H1 (cell line): ENCODE measurements around the gene PRKAB2. TPM values are rescaled to one million over a fixed set of nuclear protein-coding genes. Genes with fewer than 3 reads are reported as not detected.

Experiments
- CTCF ChIA-PET: fragments of 300-600 bp; sonication (Branson Sonifier 250); formaldehyde crosslinking; loops from one replicate; lab custom pipeline; 2021; ENCODE audit not compliant: partially characterized antibody; lab: Charles Lee
- POLR2A ChIA-PET: fragments of 300-600 bp; sonication (Branson Sonifier 250); formaldehyde crosslinking; loops from one replicate; lab custom pipeline; 2021; ENCODE audit warnings: inconsistent platforms; ENCODE audit not compliant: partially characterized antibody; lab: Charles Lee
- DNase-seq, 2 experiments: peaks; one replicate each; pipeline versions ENCODE4 v3.0.0 to v3.0.0-alpha.2; 2010 to 2022; ENCODE audit warnings: low spot score in 2 of 2, low read depth in 1 of 2, mixed read lengths in 1 of 2
- FAIRE-seq: peaks from 2 replicates; lab custom pipeline; 2011; peaks lifted over from hg19 to GRCh38; lab: Jason Lieb, UNC
- H2AFZ ChIP-seq: 2 replicates; pipeline ENCODE4 v1.8.1; 2012; ENCODE audit warnings: low read length, inconsistent platforms
- H2AK5ac ChIP-seq: 2 replicates; pipeline ENCODE4 v1.6.1; 2013; ENCODE audit warnings: low read depth, low read length
- H2BK120ac ChIP-seq: replicated peaks from 2 replicates; pipeline ENCODE3; 2013; ENCODE audit warnings: low read depth, low read length, inconsistent platforms
- H2BK12ac ChIP-seq: 2 replicates; pipeline ENCODE4 v1.6.1; 2013; ENCODE audit warnings: low read depth, low read length
- H2BK15ac ChIP-seq: 2 replicates; pipeline ENCODE4 v1.6.1; 2013; ENCODE audit warnings: low read length
- H2BK20ac ChIP-seq: 2 replicates; pipeline ENCODE4 v1.6.1; 2013; ENCODE audit warnings: low read length
- H2BK5ac ChIP-seq: 2 replicates; pipeline ENCODE4 v1.6.1; 2013; ENCODE audit warnings: low read depth, low read length
- H3K14ac ChIP-seq: 2 replicates; pipeline ENCODE4 v1.6.1; 2013; ENCODE audit warnings: inconsistent platforms; ENCODE audit not compliant: insufficient read length
- H3K18ac ChIP-seq: 2 replicates; pipeline ENCODE4 v1.6.1; 2013; ENCODE audit warnings: low read length; ENCODE audit errors: extremely low read depth
- H3K23ac ChIP-seq: 2 replicates; pipeline ENCODE4 v1.6.1; 2013; ENCODE audit warnings: inconsistent platforms; ENCODE audit not compliant: insufficient read length
- H3K23me2 ChIP-seq: 2 replicates; pipeline ENCODE4 v1.6.1; 2013; ENCODE audit warnings: low read depth, low read length
- H3K27ac ChIP-seq: 2 replicates; pipeline ENCODE4 v1.6.1; 2011; ENCODE audit warnings: low read depth, low read length, inconsistent platforms
- H3K27me3 ChIP-seq, 4 experiments: replicated peaks in 1 of 4; 1 replicate in 1 of 4; 2 replicates in 3 of 4; pipeline versions ENCODE4 v1.6.1 to v1.8.1; 2011 to 2013; ENCODE audit warnings: low read length in 3 of 4, mild to moderate bottlenecking in 3 of 4, inconsistent platforms in 2 of 4, mixed read lengths in 2 of 4, moderate library complexity in 1 of 4; ENCODE audit not compliant: control insufficient read depth in 3 of 4, insufficient read depth in 3 of 4; ENCODE audit errors: extremely low read depth in 1 of 4
- H3K36me3 ChIP-seq, 4 experiments: 2 replicates each; pipeline versions ENCODE4 v1.6.1 to v1.8.1; 2011 to 2013; ENCODE audit warnings: mild to moderate bottlenecking in 4 of 4, low read length in 3 of 4, moderate library complexity in 2 of 4, control low read depth in 1 of 4, inconsistent platforms in 1 of 4; ENCODE audit not compliant: insufficient read depth in 4 of 4, control insufficient read depth in 2 of 4
- H3K4ac ChIP-seq: replicated peaks from 2 replicates; pipeline ENCODE3; 2013; ENCODE audit warnings: low read length, low read depth, mixed read lengths, inconsistent platforms; ENCODE audit not compliant: insufficient read length
- H3K4me1 ChIP-seq, 4 experiments: replicated peaks in 1 of 4; 1 replicate in 1 of 4; 2 replicates in 3 of 4; pipeline versions ENCODE4 v1.6.1 to v1.8.1; 2011 to 2013; ENCODE audit warnings: low read length in 3 of 4, inconsistent platforms in 2 of 4, mixed read lengths in 1 of 4; ENCODE audit not compliant: insufficient read depth in 4 of 4, control insufficient read depth in 3 of 4
- H3K4me2 ChIP-seq, 2 experiments: 2 replicates each; pipeline versions ENCODE4 v1.6.1 to v1.8.1; 2011 to 2013; ENCODE audit warnings: low read depth in 2 of 2, low read length in 2 of 2, control low read depth in 1 of 2, inconsistent platforms in 1 of 2, mild to moderate bottlenecking in 1 of 2; ENCODE audit not compliant: insufficient read depth in 1 of 2
- H3K4me3 ChIP-seq, 4 experiments: fragments of 200-600, 300-600 bp in 1 of 4; sonication (generic), shearing (Covaris generic), sonication (Bioruptor Twin) in 1 of 4; 2 replicates each; pipeline versions ENCODE4 v1.5.1 to v1.8.1; 2011 to 2016; ENCODE audit warnings: low read length in 4 of 4, low read depth in 3 of 4, control low read depth in 2 of 4, inconsistent platforms in 2 of 4, mild to moderate bottlenecking in 2 of 4, mixed read lengths in 1 of 4, moderate library complexity in 1 of 4; ENCODE audit not compliant: insufficient read depth in 2 of 4; ENCODE audit errors: extremely low read depth in 1 of 4
- H3K56ac ChIP-seq: replicated peaks from 2 replicates; pipeline ENCODE3; 2013; ENCODE audit warnings: low read depth, mild to moderate bottlenecking, mixed read lengths, low read length, inconsistent platforms; ENCODE audit not compliant: insufficient read length
- H3K79me1 ChIP-seq: 2 replicates; pipeline ENCODE4 v1.6.1; 2013; ENCODE audit warnings: low read depth, low read length, control low read depth
- H3K79me2 ChIP-seq, 2 experiments: 2 replicates each; pipeline versions ENCODE4 v1.6.1 to v1.8.1; 2012 to 2013; ENCODE audit warnings: low read length in 2 of 2, mild to moderate bottlenecking in 2 of 2, inconsistent platforms in 1 of 2; ENCODE audit not compliant: insufficient read depth in 2 of 2, control insufficient read depth in 1 of 2
- H3K9ac ChIP-seq, 4 experiments: replicated peaks in 1 of 4; 1 replicate in 1 of 4; 2 replicates in 3 of 4; pipeline versions ENCODE4 v1.6.1 to v1.8.1; 2011 to 2013; ENCODE audit warnings: low read depth in 3 of 4, low read length in 3 of 4, control low read depth in 2 of 4, mild to moderate bottlenecking in 2 of 4, moderate library complexity in 2 of 4, inconsistent platforms in 1 of 4; ENCODE audit errors: extremely low read depth in 1 of 4
- H3K9me3 ChIP-seq, 2 experiments: 2 replicates each; pipeline versions ENCODE4 v1.6.1 to v1.8.1; 2012 to 2013; ENCODE audit warnings: mild to moderate bottlenecking in 2 of 2, moderate library complexity in 2 of 2, control low read depth in 1 of 2, inconsistent platforms in 1 of 2, low read depth in 1 of 2, low read length in 1 of 2, mixed read lengths in 1 of 2; ENCODE audit not compliant: insufficient read depth in 2 of 2
- H4K20me1 ChIP-seq, 2 experiments: replicated peaks in 1 of 2; 2 replicates each; pipeline versions ENCODE3 to v1.8.1; 2011 to 2013; ENCODE audit warnings: inconsistent platforms in 2 of 2, low read length in 2 of 2, mild to moderate bottlenecking in 1 of 2; ENCODE audit not compliant: insufficient read depth in 2 of 2, control insufficient read depth in 1 of 2
- H4K5ac ChIP-seq: 2 replicates; pipeline ENCODE4 v1.6.1; 2013; ENCODE audit warnings: low read length, low read depth, mixed read lengths, inconsistent platforms; ENCODE audit not compliant: insufficient read length
- H4K8ac ChIP-seq: 2 replicates; pipeline ENCODE4 v1.8.0; 2013; ENCODE audit warnings: mild to moderate bottlenecking, moderate library complexity, low read length, inconsistent platforms; ENCODE audit not compliant: insufficient read depth; ENCODE audit errors: extremely low read depth
- H4K91ac ChIP-seq: replicated peaks from 2 replicates; pipeline ENCODE3; 2013; ENCODE audit warnings: low read length, mixed read lengths, inconsistent platforms; ENCODE audit not compliant: insufficient read length
- BACH1 ChIP-seq: IDR thresholded peaks from 2 replicates; pipeline ENCODE4 v1.6.1; 2012; ENCODE audit warnings: low read length, improper control_type of control experiment
- CBX8 ChIP-seq: fragments of 300-800, 300-1000 bp; sonication (generic); IDR thresholded peaks from 2 replicates; pipeline ENCODE4 v1.7.1; 2016; ENCODE audit warnings: low read depth, low read length, borderline replicate concordance
- EZH2 ChIP-seq: fragments of 200-600 bp; sonication (generic); IDR thresholded peaks from 2 replicates; pipeline ENCODE4 v1.7.1; 2012; ENCODE audit warnings: low read depth, mild to moderate bottlenecking, moderate library complexity, low read length, inconsistent platforms; ENCODE audit not compliant: severe bottlenecking
- HDAC6 ChIP-seq: IDR thresholded peaks from one replicate; pipeline ENCODE4 v1.7.1; 2012; ENCODE audit warnings: low read depth, mild to moderate bottlenecking, inconsistent platforms, low read length, moderate library complexity
- RXRA ChIP-seq: IDR thresholded peaks from 2 replicates; pipeline ENCODE4 v1.6.1; 2011; ENCODE audit warnings: low read depth, mild to moderate bottlenecking, low read length, moderate library complexity; ENCODE audit not compliant: insufficient read depth
- SP2 ChIP-seq: IDR thresholded peaks from 2 replicates; pipeline ENCODE4 v1.6.1; 2012; ENCODE audit warnings: mild to moderate bottlenecking, low read length, inconsistent platforms
- WGBS, 2 experiments: shearing (Covaris generic) in 1 of 2; methylation state at CpG; one replicate each; pipeline versions ENCODE4 v1.1.6 to v1.1.7; 2013 to 2015; ENCODE audit warnings: low lambda C conversion rate in 2 of 2, mixed read lengths in 2 of 2, inconsistent platforms in 1 of 2, low coverage in 1 of 2, missing lambda C conversion rate in 1 of 2; ENCODE audit not compliant: insufficient replicate concordance in 2 of 2, insufficient coverage in 1 of 2, insufficient read length in 1 of 2; ENCODE audit errors: extremely low coverage in 1 of 2, missing lambda C conversion rate in 1 of 2; 5-methylcytosine and 5-hydroxymethylcytosine counted together
- long read RNA-seq, 2 experiments: library from RNA in 1 of 2; library from capped mRNA in 1 of 2; stranded (forward); transcript quantifications; one replicate each; pipeline ENCODE4 v2.0.0, GENCODE V29; 2021; ENCODE audit warnings: inconsistent platforms in 1 of 2
- polyA minus RNA-seq, 3 experiments: library from RNA; depleted of rRNA, polyadenylated mRNA; stranded (reverse); fragments of >200 nt; gene quantifications; 1 replicate in 2 of 3; 2 replicates in 1 of 3; pipeline ENCODE4 v1.2.3, GENCODE V29; 2011
- polyA plus RNA-seq, 7 experiments: library from polyadenylated mRNA; depleted of rRNA in 3 of 7; stranded (reverse) in 5 of 7; unstranded in 2 of 7; fragments of >200 nt in 5 of 7; fragments of 200-250 nt in 2 of 7; gene quantifications; 1 replicate in 5 of 7; 2 replicates in 1 of 7; 4 replicates in 1 of 7; pipeline versions ENCODE4 v1.2.1 to v1.2.3, GENCODE V29; 2011 to 2013; ENCODE audit warnings: missing spikeins in 2 of 7, mixed read lengths in 2 of 7
- total RNA-seq: library from RNA; stranded (reverse); fragmentation: NEBNext Ultra II Directional; extraction: Animal tissue kit (Norgen Biotek cat#: 25700); gene quantifications from 2 replicates; pipeline ENCODE4 v1.2.1, GENCODE V29; 2021

PRKAB2 gene, protein sequence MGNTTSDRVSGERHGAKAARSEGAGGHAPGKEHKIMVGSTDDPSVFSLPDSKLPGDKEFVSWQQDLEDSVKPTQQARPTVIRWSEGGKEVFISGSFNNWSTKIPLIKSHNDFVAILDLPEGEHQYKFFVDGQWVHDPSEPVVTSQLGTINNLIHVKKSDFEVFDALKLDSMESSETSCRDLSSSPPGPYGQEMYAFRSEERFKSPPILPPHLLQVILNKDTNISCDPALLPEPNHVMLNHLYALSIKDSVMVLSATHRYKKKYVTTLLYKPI
- total RNA-seq = 18.9 and 19.8 TPM in 2 replicates
- polyA plus RNA-seq (2011; rRNA removed) = 12.1 and 15.0 TPM in 2 replicates
- polyA plus RNA-seq (2011; cell fraction: cytosol; rRNA removed) = 18.9 TPM
- polyA plus RNA-seq (2011; cell fraction: nucleus; rRNA removed) = 13.5 TPM
- 9.6 to 15.3 TPM (median 11.8 TPM) in 4 replicates for polyA plus RNA-seq (2012, experiment 1 of 2)
- polyA plus RNA-seq (2012, experiment 2 of 2) = 1.6 TPM
- polyA plus RNA-seq (2013, experiment 1 of 2) = 18.5 TPM
- polyA plus RNA-seq (2013, experiment 2 of 2) = 17.8 TPM
- 22.4 and 29.7 TPM in 2 replicates for polyA minus RNA-seq (2011; rRNA and poly(A)+ RNA removed)
- 18.9 TPM for polyA minus RNA-seq (2011; cell fraction: cytosol; rRNA and poly(A)+ RNA removed)
- polyA minus RNA-seq (2011; cell fraction: nucleus; rRNA and poly(A)+ RNA removed) = 19.2 TPM
- long read RNA-seq, experiment 1, full-length matches to known transcripts = 1 of 16 reads
- long read RNA-seq, experiment 1, partial matches to known transcripts = 1 of 16 reads
- long read RNA-seq, experiment 1, other reads (novel, unspliced or antisense) = 14 of 16 reads
- long read RNA-seq, experiment 2, full-length matches to known transcripts = 2 of 11 reads
- long read RNA-seq, experiment 2, partial matches to known transcripts = 4 of 11 reads
- long read RNA-seq, experiment 2, other reads (novel, unspliced or antisense) = 5 of 11 reads

DNA sequence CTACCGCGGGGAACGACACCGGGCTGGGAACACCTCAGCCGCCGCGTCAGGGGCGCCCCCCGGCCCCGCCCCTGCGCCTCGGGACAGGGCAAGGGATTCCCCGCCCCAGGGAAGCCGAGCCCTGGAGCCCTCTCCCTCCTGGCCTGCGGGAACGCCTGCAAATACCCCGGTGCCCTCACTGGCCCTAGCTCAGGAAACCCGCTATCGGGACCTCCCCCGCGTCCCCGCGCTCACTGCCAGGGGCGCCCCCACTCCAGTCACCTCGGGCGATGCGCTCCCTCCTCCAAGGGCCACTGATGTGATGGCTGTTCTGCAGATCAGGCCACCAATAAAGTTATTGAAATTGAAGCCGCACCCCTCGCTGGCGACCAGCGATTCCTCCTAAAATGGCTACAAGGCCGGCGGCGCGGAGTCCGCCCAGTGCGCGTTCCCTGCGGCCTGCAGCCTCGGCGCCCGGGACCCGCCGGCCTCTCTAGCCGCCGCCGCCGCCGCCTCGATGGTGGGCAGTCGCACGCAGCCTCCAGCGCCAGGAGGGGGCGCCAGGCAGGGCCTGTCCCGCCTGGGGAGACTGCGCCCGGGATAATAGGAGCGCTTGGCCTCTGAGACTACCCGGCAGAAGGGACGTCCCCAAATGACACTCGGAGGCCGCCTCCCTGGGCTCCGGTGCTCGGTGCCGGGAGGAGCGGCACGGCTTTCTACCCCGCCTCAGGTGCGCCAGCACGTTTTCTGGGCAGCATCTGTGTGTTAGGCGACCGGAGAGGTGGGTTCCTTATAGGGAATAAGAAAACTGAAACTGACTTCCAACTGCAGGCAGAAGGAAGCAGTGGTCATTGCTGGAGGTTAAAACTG lies at the start of gene PRKAB2:
Gene PRKAB2 (minus strand): TSS at position 303 of the 849 bp plus-strand sequence. CDS start 326 bp downstream, outside the sequence.
- H3K27ac ChIP-seq = peak within 1 kb of the TSS; percentile 75
- ChIA-PET POLR2A (interaction anchor here (0.6 to 7.3 kb wide), 13 partner anchors 10 to 155 kb away, joined by 3 to 48 read pairs (median 4); partner anchors contain the start of gene CHD1L), CTCF (interaction anchor here (0.7 to 3.7 kb wide), 5 partner anchors 10 to 69 kb away, joined by 3 to 22 read pairs (median 8); partner anchors contain the start of gene CHD1L)
- H4K20me1 ChIP-seq = peaks cover 0 to 4% of the 10 kb centered on the region in 2 experiments
- peak within 1 kb of the TSS; percentile 62; the same call in 1 of the 2 replicates for H2BK5ac ChIP-seq
- no peak within 1 kb of the TSS for H3K4ac ChIP-seq
- WGBS, 2 experiments = 1% methylated on average over 61 of the region's 72 CpGs; no CpG with 5 or more reads in 1 of the 2 experiments
- peak within 1 kb of the TSS; percentile 77 for H2BK12ac ChIP-seq
- peak within 1 kb of the TSS; percentile 85 for H3K56ac ChIP-seq
- peak within 1 kb of the TSS; percentile 87 for H4K5ac ChIP-seq
- H3K79me1 ChIP-seq = no peaks in the 10 kb centered on the region
- peak within 1 kb of the TSS; percentile 83 to 94 for H3K4me2 ChIP-seq
- H2AK5ac ChIP-seq = no peak within 1 kb of the TSS
- H4K91ac ChIP-seq = peak within 1 kb of the TSS; percentile 51
- DNase-seq (peak; percentile 89 to 98), FAIRE-seq (no peak)
- no peak within 1 kb of the TSS for H3K23ac ChIP-seq
- peak within 1 kb of the TSS in 3 of 4 experiments; percentile 59 to 67 (median 63); a peak in 6 of 7 replicates for H3K9ac ChIP-seq
- no peak within 1 kb of the TSS for H3K14ac ChIP-seq
- H2BK20ac ChIP-seq = no peak within 1 kb of the TSS
- H3K36me3 ChIP-seq = 0 out of 8 replicates have a peak, but pooled peaks cover 0 to 4% (median 0%) of the 10 kb centered on the region in 4 experiments
- peak within 1 kb of the TSS; percentile 74 to 96 (median 88) for H3K4me3 ChIP-seq
- peak within 1 kb of the TSS; percentile 6; the same call in 1 of the 2 replicates for H2BK15ac ChIP-seq
- peak within 1 kb of the TSS; percentile 95 for H2AFZ ChIP-seq
- peak within 1 kb of the TSS; percentile 85 for H4K8ac ChIP-seq
- no peaks in the 10 kb centered on the region for H3K27me3 ChIP-seq
- H3K9me3 ChIP-seq = no peaks in the 10 kb centered on the region
- peak within 1 kb of the TSS; percentile 56; the same call in 1 of the 2 replicates for H3K18ac ChIP-seq
- 0 out of 2 replicates have a peak, but pooled peaks cover 2% of the 10 kb centered on the region for H3K23me2 ChIP-seq
- no peak within 1 kb of the TSS for H2BK120ac ChIP-seq
- H3K4me1 ChIP-seq = peaks cover 2 to 12% (median 10%) of the 10 kb centered on the region in 4 experiments; a peak in 4 of 7 replicates
- H3K79me2 ChIP-seq = peaks cover 4 to 41% of the 10 kb centered on the region in 2 experiments; a peak in 3 of 4 replicates
- TF ChIP-seq BACH1 (no peak), CBX8 (no peak), RXRA (no peak), SP2 (peak; percentile 71), EZH2 (no peak), HDAC6 (no peak)
